ENCODE data around the gene TADA3. TPM values are rescaled to one million over a fixed set of nuclear protein-coding genes. Genes with fewer than 3 reads are reported as not detected.

The TADA3 gene
- total RNA-seq, 2 donors from 2014 or later, result 37.4 to 37.6 TPM

GRCh38 chr3:9800529-9800928 is 8.3 kb upstream of the TADA3 start:
- Histone ChIP-seq H3K27me3 (no peaks in the 10 kb centered on the region), H3K9me3 (no peaks in the 10 kb centered on the region), H3K36me3 (replicated peaks in 1 of 2; ENCODE audit: insufficient read depth in 1 of 2, low read depth in 2 of 2) (peaks cover 11 to 50% of the 10 kb centered on the region in 2 donors), H3K4me1 (no peaks in the 10 kb centered on the region), H3K4me3 (no peak overlapping the region), H3K27ac (no peak overlapping the region)
- no peak for ATAC-seq
- 82 to 89% methylated on average over 4 to 5 of the region's 5 CpGs for WGBS, 2 donors
- DNase-seq, result no peak
- intact Hi-C loops (cut with DNase I), result no loop called here
- TF ChIP-seq CTCF (IDR thresholded peaks at IDR 0.05) (peak in 1 of 7 experiments; percentile 8), POLR2A (IDR thresholded peaks at IDR 0.05) (no peak)

- DNase-seq (no peak), ATAC-seq (no peak)
- H3K4me1 ChIP-seq, result peaks cover 19% of the 10 kb centered on the region
- no peak overlapping the region for H3K27ac ChIP-seq
- no peaks in the 10 kb centered on the region for H3K27me3 ChIP-seq
- H3K9me3 ChIP-seq, result no peaks in the 10 kb centered on the region
- no peak overlapping the region for H3K4me3 ChIP-seq
- WGBS, 2 donors, result 90 to 92% methylated on average over 12 of the region's 12 CpGs
- H3K36me3 ChIP-seq (replicated peaks in 1 of 2; ENCODE audit: insufficient read depth in 1 of 2, low read depth in 2 of 2), result peaks cover 11 to 28% of the 10 kb centered on the region in 2 donors
- no peak for TF ChIP-seq POLR2A (IDR thresholded peaks at IDR 0.05)
- intact Hi-C loops (cut with DNase I), result no loop called here
Observed at GRCh38 chr3:9797196-9797945, 5.1 kb upstream of the TADA3 start.

- no peak overlapping the region for H3K27ac ChIP-seq
- no peak for ATAC-seq
- intact Hi-C loops (cut with DNase I), result no loop called here
- TF ChIP-seq POLR2A (IDR thresholded peaks at IDR 0.05), result no peak
- no peak for TF ChIP-seq CTCF (IDR thresholded peaks at IDR 0.05)
- H3K9me3 ChIP-seq, result no peaks in the 10 kb centered on the region
- H3K4me1 ChIP-seq, result peaks cover 31% of the 10 kb centered on the region
- H3K36me3 ChIP-seq (replicated peaks in 1 of 2; ENCODE audit: insufficient read depth in 1 of 2, low read depth in 2 of 2), result peaks cover 9 to 19% of the 10 kb centered on the region in 2 donors
- H3K27me3 ChIP-seq, result no peaks in the 10 kb centered on the region
- H3K4me3 ChIP-seq, result no peak overlapping the region
- DNase-seq, result no peak
- WGBS, 2 donors, result 81 to 89% methylated on average over 5 of the region's 5 CpGs
Observed at GRCh38 chr3:9795207-9795606, 2.9 kb upstream of the TADA3 start.

- intact Hi-C loops (cut with DNase I), result no loop called here
- DNase-seq (no peak), ATAC-seq (no peak)
- peaks cover 31% of the 10 kb centered on the region for H3K4me1 ChIP-seq
- H3K4me3 ChIP-seq, result no peak overlapping the region
- no peak overlapping the region for H3K27ac ChIP-seq
- 94 to 97% methylated on average over 11 of the region's 11 CpGs for WGBS, 2 donors
- H3K9me3 ChIP-seq, result no peaks in the 10 kb centered on the region
- H3K27me3 ChIP-seq, result no peaks in the 10 kb centered on the region
- H3K36me3 ChIP-seq (replicated peaks in 1 of 2; ENCODE audit: insufficient read depth in 1 of 2, low read depth in 2 of 2), result peaks cover under 1 to 15% of the 10 kb centered on the region in 2 donors
- TF ChIP-seq CTCF (IDR thresholded peaks at IDR 0.05), result no peak
- no peak for TF ChIP-seq POLR2A (IDR thresholded peaks at IDR 0.05)
Observed at GRCh38 chr3:9794400-9794799, 2.1 kb upstream of the TADA3 start.

GRCh38 chr3:9793161-9793781 is 998 bp upstream of the TADA3 start:
- peak in 1 of 4 donors; percentile 23 for DNase-seq
- intact Hi-C loops (cut with DNase I), result no loop called here
- Histone ChIP-seq H3K36me3 (replicated peaks in 1 of 2; ENCODE audit: insufficient read depth in 1 of 2, low read depth in 2 of 2) (peaks cover 0 to 8% of the 10 kb centered on the region in 2 donors), H3K27ac (peak overlapping the region; percentile 75 to 96 (median 91)), H3K27me3 (no peaks in the 10 kb centered on the region), H3K4me1 (peaks cover 31% of the 10 kb centered on the region), H3K9me3 (no peaks in the 10 kb centered on the region), H3K4me3 (peak overlapping the region; percentile 66 to 96)
- WGBS, 2 donors, result 1% methylated on average over 11 to 23 of the region's 23 CpGs
- no peak for ATAC-seq
- TF ChIP-seq POLR2A (IDR thresholded peaks at IDR 0.05) (no peak), CTCF (IDR thresholded peaks at IDR 0.05) (peak in 1 of 7 experiments; percentile 5)
